ENCODE results near the gene DOCK4.

The DOCK4 gene

GRCh38 chr7:111760043-111760442 is 446.2 kb downstream of the DOCK4 start:
- DNase-seq (ENCODE audit: low read depth): no peak

GRCh38 chr7:111758332-111758731 is 447.9 kb downstream of the DOCK4 start:
- DNase-seq (ENCODE audit: low read depth): no peak

GRCh38 chr7:111756687-111757178 is 449.5 kb downstream of the DOCK4 start:
- DNase-seq (ENCODE audit: low read depth): no peak

- no peak for DNase-seq (ENCODE audit: low read depth)
Observed at GRCh38 chr7:111755383-111755782, 450.8 kb downstream of the DOCK4 start.

GRCh38 chr7:111753968-111754367 is 452.2 kb downstream of the DOCK4 start:
- DNase-seq (ENCODE audit: low read depth): no peak

- peak; percentile 47 for DNase-seq (ENCODE audit: low read depth)
Observed at GRCh38 chr7:111752022-111752582, 454.1 kb downstream of the DOCK4 start.

- no peak for DNase-seq (ENCODE audit: low read depth)
Observed at GRCh38 chr7:111750878-111751277, 455.3 kb downstream of the DOCK4 start.

- DNase-seq (ENCODE audit: low read depth): no peak
Observed at GRCh38 chr7:111750228-111750627, 456.0 kb downstream of the DOCK4 start.

- no peak for DNase-seq (ENCODE audit: low read depth)
Observed at GRCh38 chr7:111749625-111750024, 456.6 kb downstream of the DOCK4 start.

- no peak for DNase-seq (ENCODE audit: low read depth)
Observed at GRCh38 chr7:111747718-111748117, 458.5 kb downstream of the DOCK4 start.

- no peak for DNase-seq (ENCODE audit: low read depth)
Observed at GRCh38 chr7:111746950-111747349, 459.2 kb downstream of the DOCK4 start.

- DNase-seq (ENCODE audit: low read depth): no peak
Observed at GRCh38 chr7:111744501-111745155, 461.6 kb downstream of the DOCK4 start.

- no peak for DNase-seq (ENCODE audit: low read depth)
Observed at GRCh38 chr7:111743244-111743847, 462.9 kb downstream of the DOCK4 start.

GRCh38 chr7:111741811-111742240 is 464.4 kb downstream of the DOCK4 start:
- DNase-seq (ENCODE audit: low read depth): peak; percentile 8

GRCh38 chr7:111740942-111741341 is 465.3 kb downstream of the DOCK4 start:
- DNase-seq (ENCODE audit: low read depth): no peak

- DNase-seq (ENCODE audit: low read depth): no peak
Observed at GRCh38 chr7:111736552-111736874, 469.7 kb downstream of the DOCK4 start.

GRCh38 chr7:111735661-111736551 is 470.3 kb downstream of the DOCK4 start:
- DNase-seq (ENCODE audit: low read depth): peak; percentile 27

- no peak for DNase-seq (ENCODE audit: low read depth)
Observed at GRCh38 chr7:111734954-111735660, 471.1 kb downstream of the DOCK4 start.

- no peak for DNase-seq (ENCODE audit: low read depth)
Observed at GRCh38 chr7:111732923-111733322, 473.3 kb downstream of the DOCK4 start.

GRCh38 chr7:111730476-111731300 is 475.5 kb downstream of the DOCK4 start:
- DNase-seq (ENCODE audit: low read depth): no peak

GRCh38 chr7:111730057-111730456 is 476.1 kb downstream of the DOCK4 start:
- no peak for DNase-seq (ENCODE audit: low read depth)
